ENCODE results near the gene PRM1. TPM values are rescaled to one million over a fixed set of nuclear protein-coding genes. Genes with fewer than 3 reads are reported as not detected.

The PRM1 gene
- total RNA-seq, 2 experiments from 2014 or later: not detected

DNA sequence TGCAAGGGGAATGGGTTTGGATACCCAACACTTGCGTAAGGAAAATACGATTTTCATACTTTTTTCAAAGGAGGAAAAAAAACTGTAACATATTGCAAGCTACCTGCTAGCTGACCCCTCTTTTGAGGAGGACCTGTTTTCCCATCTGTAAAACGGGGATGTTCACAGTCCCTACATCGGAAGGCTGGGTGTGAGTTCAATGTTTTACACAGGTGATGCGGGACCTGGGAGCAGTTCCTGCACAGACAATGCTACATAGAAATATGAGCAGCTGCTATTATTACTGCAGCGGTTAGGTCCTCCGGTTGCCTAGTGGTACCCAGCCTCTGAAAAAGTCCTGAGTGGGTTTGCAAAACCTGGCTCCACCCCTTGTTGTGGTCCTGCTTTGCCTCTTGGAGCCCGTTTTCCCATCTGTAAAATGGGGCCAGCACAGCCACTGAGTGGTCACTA, 28.6 kb downstream of the PRM1 start:
- ChIA-PET POLR2A (interaction anchor here (0.7 kb wide), 1 partner anchor 293 kb away, joined by 4 read pairs; no protein-coding TSS in a partner anchor), CTCF (ENCODE audit: unreplicated experiment) (no interaction called here)
- DNase-seq (ENCODE audit: low spot score): no peak
- Histone ChIP-seq H3K4me1 (ENCODE audit: insufficient read depth, low read length, poor library complexity, severe bottlenecking) (peaks cover 40% of the 10 kb centered on the region), H3K36me3 (ENCODE audit: insufficient read depth, low read length) (peaks cover 46% of the 10 kb centered on the region), H3K27ac (ENCODE audit: low read depth, low read length, poor library complexity, severe bottlenecking) (no peak overlapping the region), H3K9me2 (ENCODE audit: insufficient read depth, low read length) (no peaks in the 10 kb centered on the region), H3K9me3 (ENCODE audit: low read length) (no peaks in the 10 kb centered on the region), H4K20me1 (ENCODE audit: insufficient read depth, low read length) (peaks cover 25% of the 10 kb centered on the region), H2AFZ (ENCODE audit: low read length) (no peak overlapping the region), H3K4me2 (ENCODE audit: low read length) (peak overlapping the region; percentile 95), H3K4me3 (ENCODE audit: low read depth, low read length, poor library complexity, severe bottlenecking) (peak overlapping the region; percentile 95), H3K79me2 (ENCODE audit: insufficient read depth, low read depth, low read length) (peaks cover 34% of the 10 kb centered on the region)
- intact Hi-C loops (cut with micrococcal nuclease; ENCODE audit: unreplicated experiment): loop anchor here (5.0 kb wide), 1 partner anchor 155 kb away; no protein-coding TSS in a partner anchor
- BruUV-seq (replicated peaks): no TSS peak
- TF ChIP-seq EZH2phosphoT487 (IDR thresholded peaks at IDR 0.05; ENCODE audit: borderline replicate concordance, low read depth, low read length): no peak
- no peak for TF ChIP-seq CTCF (conservative IDR thresholded peaks at IDR 0.05; ENCODE audit: low read length)

DNA sequence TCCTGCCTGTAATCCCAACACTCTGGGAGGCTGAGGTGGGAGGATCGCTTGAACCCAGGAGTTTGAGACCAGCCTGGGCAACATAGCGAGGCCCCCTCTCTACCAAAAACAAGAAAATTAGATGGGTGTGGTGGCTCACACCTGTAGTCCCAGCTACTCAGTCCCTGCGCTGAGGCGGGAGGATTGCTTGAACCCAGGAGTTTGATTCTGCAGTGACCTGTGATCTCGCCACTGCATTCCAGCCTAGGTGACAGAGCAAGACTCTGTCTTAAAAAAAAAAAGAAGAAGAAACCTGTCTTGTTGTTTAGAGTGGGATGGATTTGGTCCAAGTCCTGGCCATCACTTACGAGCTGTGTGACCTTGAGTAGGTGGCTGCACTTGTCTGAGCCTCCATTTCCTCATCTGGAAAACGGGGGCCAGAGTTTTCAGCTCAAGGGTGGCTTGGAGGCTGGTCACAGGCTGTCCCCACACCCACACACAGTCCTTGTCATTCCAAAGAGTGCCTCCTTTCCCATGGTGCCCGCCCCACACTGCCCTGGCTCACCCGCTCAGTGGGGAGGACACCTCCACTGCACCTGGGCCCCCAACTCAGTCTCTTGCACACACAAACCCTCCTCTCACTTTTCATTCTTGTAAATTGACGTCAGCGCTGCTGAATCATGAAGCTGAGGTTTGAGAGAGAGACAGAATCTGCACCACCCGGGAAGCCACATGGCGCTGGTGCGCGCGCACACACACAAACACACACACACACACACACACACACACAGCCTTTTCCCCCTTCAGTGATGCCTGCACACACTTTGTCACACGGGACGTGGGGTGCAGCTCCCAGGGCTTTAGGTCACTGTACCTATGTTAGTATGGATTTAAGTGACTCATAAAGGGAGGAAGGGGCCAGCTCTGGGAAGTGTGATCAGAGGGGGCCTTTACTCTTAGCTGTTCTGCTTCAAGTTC, 29.3 kb downstream of the PRM1 start:
- Histone ChIP-seq H4K20me1 (ENCODE audit: insufficient read depth, low read length) (peaks cover 25% of the 10 kb centered on the region), H3K9me2 (ENCODE audit: insufficient read depth, low read length) (no peaks in the 10 kb centered on the region), H3K9me3 (ENCODE audit: low read length) (no peaks in the 10 kb centered on the region), H3K4me3 (ENCODE audit: low read depth, low read length, poor library complexity, severe bottlenecking) (no peak overlapping the region), H3K4me1 (ENCODE audit: insufficient read depth, low read length, poor library complexity, severe bottlenecking) (peaks cover 33% of the 10 kb centered on the region), H3K36me3 (ENCODE audit: insufficient read depth, low read length) (peaks cover 46% of the 10 kb centered on the region), H2AFZ (ENCODE audit: low read length) (no peak overlapping the region), H3K79me2 (ENCODE audit: insufficient read depth, low read depth, low read length) (peaks cover 34% of the 10 kb centered on the region), H3K4me2 (ENCODE audit: low read length) (peak overlapping the region; percentile 95; the same call in 1 of the 2 replicates), H3K27ac (ENCODE audit: low read depth, low read length, poor library complexity, severe bottlenecking) (no peak overlapping the region)
- POLR2A ChIA-PET: interaction anchor here (0.6 to 0.7 kb wide), 3 partner anchors 68 to 647 kb away, joined by 3 to 5 read pairs (median 4); no protein-coding TSS in a partner anchor
- intact Hi-C loops (cut with micrococcal nuclease; ENCODE audit: unreplicated experiment): loop anchor here (5.0 kb wide), 1 partner anchor 155 kb away; no protein-coding TSS in a partner anchor
- DNase-seq (ENCODE audit: low spot score): no peak
- CTCF ChIA-PET (ENCODE audit: unreplicated experiment): no interaction called here
- no peak for TF ChIP-seq EZH2phosphoT487 (IDR thresholded peaks at IDR 0.05; ENCODE audit: borderline replicate concordance, low read depth, low read length)
- no peak for TF ChIP-seq CTCF (conservative IDR thresholded peaks at IDR 0.05; ENCODE audit: low read length)
- no TSS peak for BruUV-seq (replicated peaks)

Measured in OCI-LY7 (cell line).